ENCODE results near the gene FOXK1. TPM values are rescaled to one million over a fixed set of nuclear protein-coding genes. Genes with fewer than 3 reads are reported as not detected.

Gene FOXK1
- total and polyA plus RNA-seq, 2 of the 13 experiments (the other 11 are each of a cell fraction or from before 2014, with no cell fraction given): 4.6 to 8.8 TPM

DNA sequence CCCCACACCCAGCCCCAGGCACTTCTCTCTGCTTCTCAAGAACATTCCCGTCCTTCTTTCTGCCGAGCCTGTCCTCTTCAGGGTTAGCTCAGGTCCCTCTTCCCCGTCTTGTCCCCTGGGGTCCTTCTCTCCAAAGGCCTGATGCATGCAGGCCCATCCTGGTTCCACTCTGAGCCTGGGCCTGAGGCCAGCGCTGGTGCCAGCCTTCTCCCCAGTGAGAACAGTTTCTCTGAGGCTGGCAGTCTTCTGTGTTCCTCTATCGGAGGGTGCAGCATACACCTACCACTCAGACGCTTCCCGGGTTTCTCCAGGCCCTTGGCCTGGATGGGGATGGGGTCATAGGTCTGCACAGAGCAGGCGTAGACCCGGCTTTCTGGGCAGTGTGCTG is 108.0 kb downstream of the FOXK1 start:
- 84% methylated on average over 7 of the region's 9 CpGs for WGBS (ENCODE audit: low lambda C conversion rate)
- H3K4me2 ChIP-seq (ENCODE audit: low read depth, low read length): no peak overlapping the region
- H3K79me2 ChIP-seq (ENCODE audit: insufficient read depth, low read length): no peaks in the 10 kb centered on the region
- H3K27me3 ChIP-seq (ENCODE audit: control insufficient read depth in 1 of 2, insufficient read depth in 2 of 2, low read length in 2 of 2): no peaks in the 10 kb centered on the region
- FAIRE-seq (no peak), DNase-seq (ENCODE audit: low spot score) (no peak), ATAC-seq (no peak)
- no peak overlapping the region for H3K4me3 ChIP-seq (replicated peaks in 1 of 3; ENCODE audit: insufficient read depth in 1 of 3, low read depth in 2 of 3, low read length in 3 of 3)
- no peaks in the 10 kb centered on the region for H4K20me1 ChIP-seq (ENCODE audit: insufficient read depth, low read length)
- no peak overlapping the region for H3K9ac ChIP-seq (ENCODE audit: insufficient read depth, low read depth, low read length)
- in situ Hi-C loops (cut with HindIII; ENCODE audit: extremely low pct_ligation_motif_present, low pct_unique_long_range_greater_than_20kb) (loop anchor here (10.0 kb wide), 1 partner anchor 295 kb away; no protein-coding TSS in a partner anchor), intact Hi-C loops (cut with micrococcal nuclease; ENCODE audit: unreplicated experiment) (no loop called here)
- BruUV-seq (replicated peaks): no TSS peak
- no peaks in the 10 kb centered on the region for H3K9me3 ChIP-seq (ENCODE audit: low read length)
- peaks cover 10 to 19% of the 10 kb centered on the region in 2 experiments; a peak in 4 of 5 replicates for H3K36me3 ChIP-seq (replicated peaks in 1 of 2; ENCODE audit: control insufficient read depth in 1 of 2, insufficient read depth in 2 of 2, low read length in 2 of 2)
- ChIA-PET CTCF (ENCODE audit: low intra/inter-chr PET ratio, low total read pairs) (no interaction called here), POLR2A (no interaction called here)
- TF ChIP-seq TGIF2 (CRISPR knock-in tag; IDR thresholded peaks at IDR 0.05): no peak
- H3K27ac ChIP-seq (ENCODE audit: extremely low read length, insufficient read depth, low read length): no peak overlapping the region
- no peak overlapping the region for H2AFZ ChIP-seq (ENCODE audit: low read length)
- peaks cover 9% of the 10 kb centered on the region for H3K4me1 ChIP-seq (ENCODE audit: insufficient read depth, low read length)

DNA sequence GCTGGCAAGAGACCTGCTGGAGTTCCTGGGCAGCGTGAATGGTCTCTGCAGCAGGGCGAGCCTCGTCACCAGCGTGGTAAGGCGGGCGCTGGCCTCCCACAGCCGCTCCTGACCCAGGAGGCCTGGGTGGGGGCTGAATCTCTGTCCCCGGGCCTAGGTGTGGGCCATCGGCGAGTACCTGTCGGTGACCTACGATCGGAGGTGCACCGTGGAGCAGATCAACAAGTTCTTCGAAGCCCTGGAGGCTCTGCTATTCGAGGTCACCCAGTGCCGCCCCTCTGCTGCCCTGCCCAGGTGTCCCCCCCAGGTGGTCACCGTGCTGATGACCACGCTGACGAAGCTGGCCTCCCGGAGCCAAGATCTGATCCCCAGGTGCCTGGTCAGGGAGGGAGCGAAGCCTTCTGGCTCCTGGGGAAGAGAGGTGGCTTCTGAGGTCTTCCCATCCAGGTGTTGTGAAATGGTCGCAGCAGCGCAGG is 108.5 kb downstream of the FOXK1 start:
- Histone ChIP-seq H3K4me1 (ENCODE audit: insufficient read depth, low read length) (peaks cover 9% of the 10 kb centered on the region), H3K79me2 (ENCODE audit: insufficient read depth, low read length) (no peaks in the 10 kb centered on the region), H4K20me1 (ENCODE audit: insufficient read depth, low read length) (no peaks in the 10 kb centered on the region), H3K4me3 (replicated peaks in 1 of 3; ENCODE audit: insufficient read depth in 1 of 3, low read depth in 2 of 3, low read length in 3 of 3) (no peak overlapping the region), H3K27me3 (ENCODE audit: control insufficient read depth in 1 of 2, insufficient read depth in 2 of 2, low read length in 2 of 2) (no peaks in the 10 kb centered on the region), H3K9me3 (ENCODE audit: low read length) (no peaks in the 10 kb centered on the region), H3K27ac (ENCODE audit: extremely low read length, insufficient read depth, low read length) (no peak overlapping the region), H2AFZ (ENCODE audit: low read length) (no peak overlapping the region), H3K4me2 (ENCODE audit: low read depth, low read length) (no peak overlapping the region), H3K36me3 (replicated peaks in 1 of 2; ENCODE audit: control insufficient read depth in 1 of 2, insufficient read depth in 2 of 2, low read length in 2 of 2) (peaks cover 10 to 19% of the 10 kb centered on the region in 2 experiments; a peak in 4 of 5 replicates), H3K9ac (ENCODE audit: insufficient read depth, low read depth, low read length) (no peak overlapping the region)
- intact Hi-C loops (cut with micrococcal nuclease; ENCODE audit: unreplicated experiment): no loop called here
- WGBS (ENCODE audit: low lambda C conversion rate): 92% methylated on average over 2 of the region's 24 CpGs
- CTCF ChIA-PET (ENCODE audit: low intra/inter-chr PET ratio, low total read pairs): no interaction called here
- POLR2A ChIA-PET: interaction anchor here (2.7 kb wide), 1 partner anchor 15 kb away, joined by 17 read pairs; the partner anchor contains the start of gene AP5Z1
- in situ Hi-C loops (cut with HindIII; ENCODE audit: extremely low pct_ligation_motif_present, low pct_unique_long_range_greater_than_20kb): loop anchor here (10.0 kb wide), 1 partner anchor 294 kb away; no protein-coding TSS in a partner anchor
- TF ChIP-seq ZNF790 (CRISPR knock-in tag; IDR thresholded peaks at IDR 0.05; ENCODE audit: borderline replicate concordance): no peak
- no peak for TF ChIP-seq GFI1 (CRISPR knock-in tag; IDR thresholded peaks at IDR 0.05; ENCODE audit: borderline replicate concordance)
- no peak for TF ChIP-seq ZNF34 (CRISPR knock-in tag; IDR thresholded peaks at IDR 0.05; ENCODE audit: borderline replicate concordance)
- no TSS peak for BruUV-seq (replicated peaks)
- DNase-seq (ENCODE audit: low spot score): no peak
- FAIRE-seq: no peak
- no peak for ATAC-seq

All from HepG2 (cell line).